Neural progenitor cell (in vitro differentiated cells): ENCODE results near the gene SEMA3E. TPM values are rescaled to one million over a fixed set of nuclear protein-coding genes. Genes with fewer than 3 reads are reported as not detected.
A peak's percentile ranks its signal among the peaks of the same experiment; 100 is the strongest.

Experiments
- DNase-seq: peaks from one replicate; pipeline ENCODE4 v3.0.0-alpha.2; 2016; ENCODE audit warnings: low spot score
- H2AFZ ChIP-seq: fragments of 200-600 bp; sonication (generic); replicated peaks from 2 replicates; pipeline ENCODE4 v1.6.1; 2016; ENCODE audit warnings: antibody characterized with exemption
- H3F3A ChIP-seq: fragments of 200-600 bp; sonication (generic); 2 replicates; pipeline ENCODE4 v1.6.1; 2016; ENCODE audit warnings: antibody characterized with exemption, low read depth
- H3K27ac ChIP-seq: fragments of 200-600 bp; sonication (generic); 2 replicates; pipeline ENCODE4 v1.5.1; 2016; ENCODE audit warnings: mild to moderate bottlenecking
- H3K27me3 ChIP-seq: fragments of 200-600 bp; sonication (generic); 2 replicates; pipeline ENCODE4 v1.6.1; 2016; ENCODE audit warnings: mild to moderate bottlenecking, moderate library complexity
- H3K36me3 ChIP-seq: fragments of 200-600 bp; sonication (generic); 2 replicates; pipeline ENCODE4 v1.5.1; 2016
- H3K4me1 ChIP-seq: fragments of 200-600 bp; sonication (generic); 2 replicates; pipeline ENCODE4 v1.6.1; 2016; ENCODE audit warnings: mixed run types
- H3K4me2 ChIP-seq: fragments of 200-600 bp; sonication (generic); 2 replicates; pipeline ENCODE4 v1.6.1; 2016
- H3K4me3 ChIP-seq: fragments of 200-600 bp; sonication (generic); 2 replicates; pipeline ENCODE4 v1.5.1; 2016
- H3K79me2 ChIP-seq: fragments of 200-600 bp; sonication (generic); 2 replicates; pipeline ENCODE4 v1.6.1; 2016; ENCODE audit warnings: low read depth
- H3K9ac ChIP-seq: fragments of 200-600 bp; sonication (generic); 2 replicates; pipeline ENCODE4 v1.6.1; 2016
- H3K9me3 ChIP-seq: fragments of 200-600 bp; sonication (generic); 2 replicates; pipeline ENCODE4 v1.5.1; 2016; ENCODE audit warnings: low read depth
- H4K20me1 ChIP-seq: fragments of 200-600 bp; sonication (generic); 2 replicates; pipeline ENCODE4 v1.6.1; 2016; ENCODE audit warnings: low read depth
- H3K27ac Mint-ChIP-seq: 3 replicates; pipeline ENCODE4 v1.8.0; 2021; ENCODE audit warnings: mixed read lengths
- H3K27me3 Mint-ChIP-seq: 2 replicates; pipeline ENCODE4 v1.8.0; 2022; ENCODE audit warnings: low read depth, mild to moderate bottlenecking, inconsistent platforms, moderate library complexity, mixed read lengths; ENCODE audit not compliant: insufficient read depth
- H3K36me3 Mint-ChIP-seq: 3 replicates; pipeline ENCODE4 v1.8.0; 2021; ENCODE audit warnings: mixed read lengths
- H3K4me1 Mint-ChIP-seq: 3 replicates; pipeline ENCODE4 v1.8.0; 2021; ENCODE audit warnings: mixed read lengths
- H3K4me3 Mint-ChIP-seq: 3 replicates; pipeline ENCODE4 v1.8.0; 2021; ENCODE audit warnings: mild to moderate bottlenecking, moderate library complexity, mixed read lengths
- H3K9me3 Mint-ChIP-seq: 3 replicates; pipeline ENCODE4 v1.8.0; 2020; ENCODE audit warnings: mixed read lengths
- CTCF ChIP-seq: fragments of 200-600 bp; sonication (generic); IDR thresholded peaks from 2 replicates; pipeline ENCODE4 v1.5.1; 2017; ENCODE audit warnings: antibody characterized with exemption, mild to moderate bottlenecking
- EZH2 ChIP-seq: fragments of 200-600 bp; sonication (generic); IDR thresholded peaks from 2 replicates; pipeline ENCODE4 v1.6.1; 2017; ENCODE audit warnings: antibody characterized with exemption, mild to moderate bottlenecking, moderate library complexity
- EZH2phosphoT487 ChIP-seq: fragments of 200-600 bp; sonication (generic); IDR thresholded peaks from 2 replicates; pipeline ENCODE4 v1.6.1; 2017; ENCODE audit warnings: antibody characterized with exemption
- total RNA-seq: library from RNA; depleted of rRNA; stranded (reverse); fragments of >200 nt; gene quantifications from 2 replicates; pipeline ENCODE4 v1.2.3, GENCODE V29; 2015; ENCODE audit warnings: low replicate concordance

Gene SEMA3E
- total RNA-seq, 1 donor from 2014 or later: 5.5 TPM

GRCh38 chr7:83478616-83479015 lies 170.3 kb downstream of the SEMA3E start:
- Histone ChIP-seq H3K9ac (no peak overlapping the region), H3K27me3 (no peaks in the 10 kb centered on the region), H3K36me3 (no peaks in the 10 kb centered on the region), H3K4me3 (no peak overlapping the region), H2AFZ (peak overlapping the region; percentile 15), H3K27ac (no peak overlapping the region), H3K4me1 (peaks cover 7% of the 10 kb centered on the region), H4K20me1 (no peaks in the 10 kb centered on the region), H3F3A (peaks cover 10% of the 10 kb centered on the region), H3K4me2 (no peak overlapping the region), H3K9me3 (no peaks in the 10 kb centered on the region), H3K79me2 (no peaks in the 10 kb centered on the region)
- Mint-ChIP-seq H3K4me3 (no peak overlapping the region), H3K36me3 (no peaks in the 10 kb centered on the region), H3K4me1 (no peaks in the 10 kb centered on the region), H3K9me3 (no peaks in the 10 kb centered on the region), H3K27me3 (peaks cover 3% of the 10 kb centered on the region), H3K27ac (no peak overlapping the region)
- TF ChIP-seq CTCF (no peak), EZH2 (no peak), EZH2phosphoT487 (no peak)
- DNase-seq: no peak

- Histone ChIP-seq H3K4me3 (no peak overlapping the region), H3K4me2 (no peak overlapping the region), H4K20me1 (no peaks in the 10 kb centered on the region), H3F3A (peaks cover 18% of the 10 kb centered on the region), H3K79me2 (no peaks in the 10 kb centered on the region), H3K27ac (no peak overlapping the region), H3K27me3 (no peaks in the 10 kb centered on the region), H3K4me1 (peaks cover 7% of the 10 kb centered on the region), H3K9me3 (no peaks in the 10 kb centered on the region), H2AFZ (no peak overlapping the region), H3K36me3 (no peaks in the 10 kb centered on the region), H3K9ac (no peak overlapping the region)
- H3K9me3 Mint-ChIP-seq: no peaks in the 10 kb centered on the region
- H3K4me3 Mint-ChIP-seq: no peak overlapping the region
- no peak for TF ChIP-seq CTCF
- TF ChIP-seq EZH2phosphoT487: no peak
- no peak for TF ChIP-seq EZH2
- no peaks in the 10 kb centered on the region for H3K4me1 Mint-ChIP-seq
- H3K36me3 Mint-ChIP-seq: no peaks in the 10 kb centered on the region
- no peak for DNase-seq
- H3K27ac Mint-ChIP-seq: no peak overlapping the region
- no peaks in the 10 kb centered on the region for H3K27me3 Mint-ChIP-seq
Measured at GRCh38 chr7:83476511-83477050, 172.4 kb downstream of the SEMA3E start.

GRCh38 chr7:83475420-83475819 lies 173.5 kb downstream of the SEMA3E start:
- Histone ChIP-seq H3F3A (peaks cover 18% of the 10 kb centered on the region), H3K36me3 (no peaks in the 10 kb centered on the region), H3K4me2 (no peak overlapping the region), H3K9me3 (no peaks in the 10 kb centered on the region), H4K20me1 (no peaks in the 10 kb centered on the region), H3K4me3 (no peak overlapping the region), H3K4me1 (peaks cover 7% of the 10 kb centered on the region), H2AFZ (no peak overlapping the region), H3K27me3 (no peaks in the 10 kb centered on the region), H3K27ac (no peak overlapping the region), H3K9ac (no peak overlapping the region), H3K79me2 (no peaks in the 10 kb centered on the region)
- Mint-ChIP-seq H3K27ac (no peak overlapping the region), H3K4me1 (no peaks in the 10 kb centered on the region), H3K4me3 (no peak overlapping the region), H3K36me3 (no peaks in the 10 kb centered on the region), H3K27me3 (no peaks in the 10 kb centered on the region), H3K9me3 (no peaks in the 10 kb centered on the region)
- DNase-seq: peak; percentile 52
- peak; percentile 46 for TF ChIP-seq CTCF
- no peak for TF ChIP-seq EZH2phosphoT487
